OCI-LY7 (cell line): ENCODE results near the gene UBA5. TPM values are rescaled to one million over a fixed set of nuclear protein-coding genes. Genes with fewer than 3 reads are reported as not detected.
A peak's percentile ranks its signal among the peaks of the same experiment; 100 is the strongest.
"Not testable (repeated sequence)": the region's sequence is repeated elsewhere in the genome, so short reads cannot be mapped to it uniquely, and the experiment has no call there.

Experiments used
- BruUV-seq: library from RNA; stranded (reverse); fragments of 400-500 nt; replicated peaks from 2 replicates; lab custom pipeline; 2021; lab: Mats Ljungman, UMichigan
- CTCF ChIA-PET: fragments of 300-600 bp; sonication (Branson Sonifier 250); formaldehyde crosslinking; loops from one replicate; lab custom pipeline; 2022; ENCODE audit warnings: antibody characterized with exemption; ENCODE audit not compliant: unreplicated experiment; lab: Charles Lee
- POLR2A ChIA-PET: fragments of 300-600 bp; sonication (Branson Sonifier 250); formaldehyde crosslinking; loops from one replicate; lab custom pipeline; 2022; ENCODE audit warnings: antibody characterized with exemption; lab: Charles Lee
- DNase-seq: peaks from one replicate; pipeline ENCODE4 v3.0.0-alpha.2; 2015; ENCODE audit warnings: low spot score
- H2AFZ ChIP-seq: fragments of 200-600 bp; sonication (generic), shearing (Covaris generic); 2 replicates; pipeline ENCODE4 v1.6.1; 2014; ENCODE audit warnings: mild to moderate bottlenecking, antibody characterized with exemption, low read length, moderate library complexity
- H3K27ac ChIP-seq: fragments of 200-600 bp; sonication (generic); 2 replicates; pipeline ENCODE4 v1.5.1; 2014; ENCODE audit warnings: mixed run types, low read depth, mild to moderate bottlenecking, moderate library complexity, low read length, inconsistent platforms; ENCODE audit not compliant: poor library complexity, severe bottlenecking
- H3K36me3 ChIP-seq: fragments of 200-600 bp; sonication (generic); 2 replicates; pipeline ENCODE4 v1.6.1; 2014; ENCODE audit warnings: mild to moderate bottlenecking, antibody characterized with exemption, low read length, moderate library complexity, mixed read lengths; ENCODE audit not compliant: insufficient read depth
- H3K4me1 ChIP-seq: fragments of 200-600 bp; sonication (generic); 2 replicates; pipeline ENCODE4 v1.5.1; 2014; ENCODE audit warnings: mild to moderate bottlenecking, low read length; ENCODE audit not compliant: insufficient read depth, poor library complexity, severe bottlenecking
- H3K4me2 ChIP-seq: fragments of 200-600 bp; sonication (generic); 2 replicates; pipeline ENCODE4 v1.6.1; 2014; ENCODE audit warnings: mild to moderate bottlenecking, low read length
- H3K4me3 ChIP-seq: fragments of 200-600 bp; sonication (generic); 2 replicates; pipeline ENCODE4 v1.5.1; 2014; ENCODE audit warnings: mild to moderate bottlenecking, low read depth, low read length; ENCODE audit not compliant: poor library complexity, severe bottlenecking
- H3K79me2 ChIP-seq: fragments of 200-600 bp; sonication (generic); 2 replicates; pipeline ENCODE4 v1.6.1; 2016; ENCODE audit warnings: low read depth, mild to moderate bottlenecking, low read length, moderate library complexity, mixed read lengths; ENCODE audit not compliant: insufficient read depth
- H3K9me2 ChIP-seq: fragments of 200-600 bp; sonication (generic); 2 replicates; pipeline ENCODE4 v1.6.1; 2016; ENCODE audit warnings: mild to moderate bottlenecking, low read length, mixed read lengths; ENCODE audit not compliant: insufficient read depth
- H3K9me3 ChIP-seq: fragments of 200-600 bp; sonication (generic); 2 replicates; pipeline ENCODE4 v1.6.1; 2014; ENCODE audit warnings: mild to moderate bottlenecking, mixed run types, low read length, mixed read lengths
- H4K20me1 ChIP-seq: fragments of 200-600 bp; sonication (generic); 2 replicates; pipeline ENCODE4 v1.6.1; 2014; ENCODE audit warnings: mild to moderate bottlenecking, antibody characterized with exemption, low read length, moderate library complexity, mixed read lengths; ENCODE audit not compliant: insufficient read depth
- CTCF ChIP-seq: fragments of 200-600 bp; sonication (generic); conservative IDR thresholded peaks from 2 replicates; pipeline ENCODE4 v1.5.1; 2014; ENCODE audit warnings: mild to moderate bottlenecking, antibody characterized with exemption, low read length, moderate library complexity, mixed read lengths
- EZH2phosphoT487 ChIP-seq: fragments of 200-600 bp; sonication (generic); IDR thresholded peaks from 2 replicates; pipeline ENCODE4 v1.6.1; 2018; ENCODE audit warnings: low read depth, borderline replicate concordance, mild to moderate bottlenecking, mixed run types, antibody characterized with exemption, low read length, moderate library complexity, mixed read lengths
- intact Hi-C: fragments of 100-400 bp; cut with micrococcal nuclease; formaldehyde crosslinking; loops from one replicate; pipeline ENCODE4 v1.10.0; 2022; ENCODE audit not compliant: unreplicated experiment
- total RNA-seq, 2 experiments: library from RNA; depleted of rRNA in 1 of 2; stranded (reverse); fragments of >200 nt in 1 of 2; shearing (Covaris generic) in 1 of 2; gene quantifications; 2 replicates each; pipeline ENCODE4 v1.2.3, GENCODE V29; 2014 to 2022

UBA5 gene
- total RNA-seq, 2 experiments from 2014 or later, result 45.2 to 47.5 TPM

GRCh38 chr3:132638706-132639105 is 21.4 kb upstream of the UBA5 start:
- Histone ChIP-seq H2AFZ (no peak overlapping the region), H3K9me2 (no peaks in the 10 kb centered on the region), H4K20me1 (no peaks in the 10 kb centered on the region), H3K4me2 (no peak overlapping the region), H3K27ac (no peak overlapping the region), H3K9me3 (no peaks in the 10 kb centered on the region), H3K79me2 (no peaks in the 10 kb centered on the region), H3K4me1 (no peaks in the 10 kb centered on the region), H3K36me3 (peaks cover 22% of the 10 kb centered on the region; the same call in 1 of the 2 replicates), H3K4me3 (no peak overlapping the region)
- no peak for DNase-seq
- intact Hi-C loops, result no loop called here
- BruUV-seq, result no TSS peak
- CTCF ChIA-PET, result interaction anchor here (0.7 kb wide), 1 partner anchor 290 kb away, joined by 3 read pairs; no protein-coding TSS in a partner anchor
- POLR2A ChIA-PET, result interaction anchor here (0.5 to 1.1 kb wide), 2 partner anchors 96 to 123 kb away, joined by 3 read pairs; no protein-coding TSS in a partner anchor
- no peak for TF ChIP-seq CTCF
- no peak for TF ChIP-seq EZH2phosphoT487

- H3K9me2 ChIP-seq, H3K4me3 ChIP-seq, H2AFZ ChIP-seq, BruUV-seq, DNase-seq, H4K20me1 ChIP-seq, H3K4me1 ChIP-seq, H3K79me2 ChIP-seq, H3K4me2 ChIP-seq, H3K27ac ChIP-seq, H3K9me3 ChIP-seq: not testable (repeated sequence)
- ChIA-PET CTCF (interaction anchor here (0.6 kb wide), 1 partner anchor 105 kb away, joined by 4 read pairs; no protein-coding TSS in a partner anchor), POLR2A (interaction anchor here (0.7 to 1.9 kb wide), 7 partner anchors 15 to 118 kb away, joined by 3 to 6 read pairs (median 5); no protein-coding TSS in a partner anchor)
- H3K36me3 ChIP-seq, result peaks cover 22% of the 10 kb centered on the region; the same call in 1 of the 2 replicates
- intact Hi-C loops, result loop anchor here (10.0 kb wide), 1 partner anchor 287 kb away; no protein-coding TSS in a partner anchor
These were observed 18.7 kb upstream of the UBA5 start for GRCh38 chr3:132641427-132641826.

GRCh38 chr3:132641837-132642538 is 18.1 kb upstream of the UBA5 start:
- POLR2A ChIA-PET, result interaction anchor here (0.9 to 1.9 kb wide), 7 partner anchors 11 to 118 kb away, joined by 3 to 6 read pairs (median 5); no protein-coding TSS in a partner anchor
- Histone ChIP-seq H3K4me3 (no peak overlapping the region), H3K4me2 (no peak overlapping the region), H3K36me3 (peaks cover 22% of the 10 kb centered on the region; the same call in 1 of the 2 replicates), H2AFZ (no peak overlapping the region), H3K4me1 (no peaks in the 10 kb centered on the region), H3K9me2 (no peaks in the 10 kb centered on the region), H3K9me3 (no peaks in the 10 kb centered on the region), H3K79me2 (no peaks in the 10 kb centered on the region), H4K20me1 (0 out of 2 replicates have a peak, but pooled peaks cover 6% of the 10 kb centered on the region), H3K27ac (no peak overlapping the region)
- peak; percentile 53 for DNase-seq
- BruUV-seq, result no TSS peak
- intact Hi-C loops, result loop anchor here (1.0 to 10.0 kb wide), 2 partner anchors 106 to 287 kb away; no protein-coding TSS in a partner anchor
- CTCF ChIA-PET, result interaction anchor here (0.6 kb wide), 1 partner anchor 106 kb away, joined by 4 read pairs; no protein-coding TSS in a partner anchor
- peak; percentile 90 for TF ChIP-seq CTCF
- no peak for TF ChIP-seq EZH2phosphoT487
